HepG2 (cell line): ENCODE measurements around the gene MAP3K5. TPM values are rescaled to one million over a fixed set of nuclear protein-coding genes. Genes with fewer than 3 reads are reported as not detected.

ENCODE experiments used
- ATAC-seq: fragments of 200-7000 bp; cut with Tn5 transposase; 3 replicates; pipeline ENCODE4 v1.9.1; 2020; ENCODE audit warnings: mild to moderate bottlenecking, moderate library complexity
- BruUV-seq: library from RNA; stranded (reverse); fragments of 400-500 nt; replicated peaks from 2 replicates; lab custom pipeline; 2021; lab: Mats Ljungman, UMichigan
- CTCF ChIA-PET: fragments of 300-600 bp; formaldehyde crosslinking; extraction: SDS; loops from one replicate; lab custom pipeline; 2021; ENCODE audit warnings: low total read pairs, inconsistent platforms, low intra/inter-chr PET ratio; lab: Yijun Ruan, JAX
- POLR2A ChIA-PET: fragments of 350-600 bp; sonication (Branson Sonifier 250); formaldehyde crosslinking; loops from one replicate; lab custom pipeline; 2020; ENCODE audit warnings: antibody characterized with exemption, inconsistent platforms; lab: Yijun Ruan, JAX
- DNase-seq: peaks from one replicate; pipeline ENCODE4 v3.0.0-alpha.2; 2015; ENCODE audit warnings: low spot score
- FAIRE-seq: peaks from 3 replicates; lab custom pipeline; 2011; peaks lifted over from hg19 to GRCh38; lab: Jason Lieb, UNC
- H2AFZ ChIP-seq: one replicate; pipeline ENCODE4 v1.6.1; 2011; ENCODE audit warnings: low read length, inconsistent platforms
- H3K27ac ChIP-seq: fragments of 300-600 bp; 3 replicates; pipeline ENCODE4 v1.8.0; 2011; ENCODE audit warnings: mixed run types, mild to moderate bottlenecking, mixed read lengths, low read length, inconsistent platforms; ENCODE audit not compliant: insufficient read depth; ENCODE audit errors: extremely low read length
- H3K27me3 ChIP-seq, 2 experiments: fragments of 200-600 bp in 1 of 2; 2 replicates in 1 of 2; 3 replicates in 1 of 2; pipeline versions ENCODE4 v1.6.0 to v1.8.0; 2011; ENCODE audit warnings: low read length in 2 of 2, mild to moderate bottlenecking in 2 of 2, moderate library complexity in 2 of 2, inconsistent platforms in 1 of 2; ENCODE audit not compliant: insufficient read depth in 2 of 2, control insufficient read depth in 1 of 2
- H3K36me3 ChIP-seq, 2 experiments: fragments of 200-600 bp in 1 of 2; replicated peaks in 1 of 2; 2 replicates in 1 of 2; 3 replicates in 1 of 2; pipeline versions ENCODE4 v1.5.1 to v1.8.0; 2011; ENCODE audit warnings: low read length in 2 of 2, inconsistent platforms in 1 of 2; ENCODE audit not compliant: insufficient read depth in 2 of 2, control insufficient read depth in 1 of 2
- H3K4me1 ChIP-seq: 2 replicates; pipeline ENCODE4 v1.5.1; 2012; ENCODE audit warnings: low read length, inconsistent platforms; ENCODE audit not compliant: insufficient read depth
- H3K4me2 ChIP-seq: 2 replicates; pipeline ENCODE4 v1.6.0; 2011; ENCODE audit warnings: low read depth, low read length, inconsistent platforms
- H3K4me3 ChIP-seq, 3 experiments: fragments of 200-600 bp in 1 of 3; sonication (generic), shearing (Covaris generic) in 1 of 3; replicated peaks in 1 of 3; 2 replicates each; pipeline ENCODE4 v1.5.1; 2011 to 2016; ENCODE audit warnings: low read length in 3 of 3, inconsistent platforms in 2 of 3, low read depth in 2 of 3, mild to moderate bottlenecking in 2 of 3, control low read depth in 1 of 3, mixed read lengths in 1 of 3; ENCODE audit not compliant: insufficient read depth in 1 of 3
- H3K79me2 ChIP-seq: one replicate; pipeline ENCODE4 v1.6.1; 2011; ENCODE audit warnings: low read length, inconsistent platforms; ENCODE audit not compliant: insufficient read depth
- H3K9ac ChIP-seq: 2 replicates; pipeline ENCODE4 v1.6.0; 2011; ENCODE audit warnings: mild to moderate bottlenecking, low read depth, low read length, inconsistent platforms; ENCODE audit not compliant: insufficient read depth
- H3K9me3 ChIP-seq: 2 replicates; pipeline ENCODE4 v1.5.1; 2012; ENCODE audit warnings: mild to moderate bottlenecking, low read length
- H4K20me1 ChIP-seq: 2 replicates; pipeline ENCODE4 v1.6.0; 2011; ENCODE audit warnings: inconsistent platforms, mild to moderate bottlenecking, low read length, moderate library complexity; ENCODE audit not compliant: insufficient read depth
- ARNT2 ChIP-seq: sonication (generic); formaldehyde crosslinking; IDR thresholded peaks from 2 replicates; pipeline ENCODE4 v1.8.0; 2022; ENCODE audit warnings: mild to moderate bottlenecking, low read depth, missing genetic modification reagents, moderate library complexity
- BHLHE40 ChIP-seq: IDR thresholded peaks from 2 replicates; pipeline ENCODE4 v1.6.1; 2011; ENCODE audit warnings: low read length, improper control_type of control experiment
- GMEB2 ChIP-seq: IDR thresholded peaks from 2 replicates; pipeline ENCODE4 v1.6.1; 2016; ENCODE audit warnings: missing biosample characterization, missing genetic modification reagents, low read depth
- MAFG ChIP-seq: sonication (generic); formaldehyde crosslinking; IDR thresholded peaks from 2 replicates; pipeline ENCODE4 v1.5.1; 2020; ENCODE audit warnings: mild to moderate bottlenecking, missing genetic modification reagents
- MXI1 ChIP-seq: IDR thresholded peaks from 3 replicates; pipeline ENCODE4 v1.6.1; 2012; ENCODE audit warnings: low read depth, low read length, inconsistent platforms, borderline replicate concordance
- NR1H2 ChIP-seq: sonication (generic); formaldehyde crosslinking; IDR thresholded peaks from 2 replicates; pipeline ENCODE4 v1.8.1; 2022; ENCODE audit warnings: low read depth, missing genetic modification reagents, borderline replicate concordance
- NR2C2 ChIP-seq: sonication (generic); formaldehyde crosslinking; IDR thresholded peaks from 2 replicates; pipeline ENCODE4 v1.4.0; 2020; ENCODE audit warnings: missing genetic modification reagents, mild to moderate bottlenecking, moderate library complexity, borderline replicate concordance
- U2AF1 ChIP-seq: fragments of 200-400 bp; formaldehyde crosslinking; optimal IDR thresholded peaks from 2 replicates; pipeline ENCODE3; 2017; ENCODE audit warnings: mild to moderate bottlenecking, low read depth, low read length
- YEATS2 ChIP-seq: sonication (generic); formaldehyde crosslinking; IDR thresholded peaks from 2 replicates; pipeline ENCODE4 v1.4.0; 2020; ENCODE audit warnings: missing genetic modification reagents, borderline replicate concordance
- YY1 ChIP-seq: IDR thresholded peaks from 2 replicates; pipeline ENCODE4 v1.6.1; 2011; ENCODE audit warnings: low read length, low read depth, moderate library complexity, mild to moderate bottlenecking; ENCODE audit not compliant: insufficient read depth, insufficient replicate concordance
- ZFYVE20 ChIP-seq: sonication (generic); formaldehyde crosslinking; IDR thresholded peaks from 2 replicates; pipeline ENCODE4 v1.8.0; 2023; ENCODE audit warnings: low read depth, mild to moderate bottlenecking, moderate library complexity, missing genetic modification reagents, borderline replicate concordance
- ZNF275 ChIP-seq: sonication (generic); formaldehyde crosslinking; IDR thresholded peaks from 2 replicates; pipeline ENCODE4 v1.8.0; 2022; ENCODE audit warnings: missing genetic modification reagents, mild to moderate bottlenecking, inconsistent platforms, borderline replicate concordance
- ZNF331 ChIP-seq: sonication (generic); formaldehyde crosslinking; IDR thresholded peaks from 2 replicates; pipeline ENCODE4 v1.4.0; 2020; ENCODE audit warnings: missing genetic modification reagents
- ZNF839 ChIP-seq: sonication (generic); formaldehyde crosslinking; IDR thresholded peaks from 2 replicates; pipeline ENCODE4 v1.4.0; 2020; ENCODE audit warnings: missing genetic modification reagents, mild to moderate bottlenecking, borderline replicate concordance
- WGBS: methylation state at CpG from one replicate; pipeline ENCODE4 v1.1.6; 2017; ENCODE audit warnings: low lambda C conversion rate; 5-methylcytosine and 5-hydroxymethylcytosine counted together
- in situ Hi-C: cut with HindIII; loops from 2 replicates; pipeline ENCODE4 v1.10.0; 2017; ENCODE audit warnings: low pct_unique_long_range_greater_than_20kb; ENCODE audit not compliant: extremely low pct_ligation_motif_present
- intact Hi-C: fragments of 100-400 bp; cut with micrococcal nuclease; formaldehyde crosslinking; loops from one replicate; pipeline ENCODE4 v1.10.0; 2022; ENCODE audit not compliant: unreplicated experiment
- polyA plus RNA-seq, 8 experiments: library from polyadenylated mRNA; depleted of rRNA in 3 of 8; stranded (reverse) in 7 of 8; unstranded in 1 of 8; fragments of >200 nt; fragmentation: Illumina TruSeq in 4 of 8; extraction: Trizol in 4 of 8; gene quantifications; 2 replicates each; pipeline versions ENCODE4 v1.2.1 to v1.2.3, GENCODE V29; 2011 to 2016; ENCODE audit warnings: low read depth in 4 of 8, missing spikeins in 1 of 8, mixed read lengths in 1 of 8; ENCODE audit not compliant: insufficient read depth in 1 of 8
- total RNA-seq, 5 experiments: library from RNA; depleted of rRNA; stranded (reverse); fragments of >200 nt; fragmentation: Illumina TruSeq; extraction: Trizol; gene quantifications; 2 replicates each; pipeline ENCODE4 v1.2.3, GENCODE V29; 2016; ENCODE audit warnings: low read depth in 1 of 5
- TF ChIP-seq, protein P1 (sequence below): sonication (generic); formaldehyde crosslinking; IDR thresholded peaks from 2 replicates; pipeline ENCODE4 v1.4.0; 2020; ENCODE audit warnings: mild to moderate bottlenecking, low read depth, missing genetic modification reagents
- TF ChIP-seq, protein P2 (sequence below): sonication (generic); formaldehyde crosslinking; IDR thresholded peaks from 2 replicates; pipeline ENCODE4 v1.5.0; 2020; ENCODE audit warnings: mild to moderate bottlenecking, missing genetic modification reagents, borderline replicate concordance

MAP3K5 gene
- total and polyA plus RNA-seq, 2 of the 13 experiments (the other 11 are each of a cell fraction or from before 2014, with no cell fraction given), result not detected

DNA sequence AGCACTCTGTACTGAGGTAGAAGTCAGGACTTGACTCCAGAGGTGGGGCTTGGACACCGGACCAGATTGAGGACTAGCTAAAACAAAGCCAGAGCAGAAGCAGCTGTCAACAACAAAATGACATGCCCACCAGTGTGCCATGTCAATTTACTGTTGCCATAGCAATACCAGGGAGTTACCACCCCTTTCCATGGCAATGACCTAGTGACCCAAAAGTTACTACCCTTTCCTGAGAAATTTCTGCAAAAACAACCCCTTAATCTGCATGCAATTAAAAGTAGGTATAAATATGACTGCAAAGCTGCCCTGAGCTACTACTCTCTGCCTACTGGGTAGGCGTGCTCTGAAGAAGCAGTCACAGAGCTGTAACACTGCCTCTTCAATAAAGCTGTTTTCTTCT, 21.0 kb downstream of the MAP3K5 start:
- H3K4me2 ChIP-seq, result no peak overlapping the region
- POLR2A ChIA-PET, result no interaction called here
- H3K4me3 ChIP-seq, result no peak overlapping the region
- CTCF ChIA-PET, result no interaction called here
- H4K20me1 ChIP-seq, result no peaks in the 10 kb centered on the region
- FAIRE-seq, result no peak
- 9% methylated on average over 2 of the region's 2 CpGs for WGBS
- no TSS peak for BruUV-seq
- no peak overlapping the region for H2AFZ ChIP-seq
- DNase-seq, result no peak
- no peaks in the 10 kb centered on the region for H3K27me3 ChIP-seq
- intact Hi-C loops (no loop called here), in situ Hi-C loops (no loop called here)
- ATAC-seq, result no peak
- H3K4me1 ChIP-seq, result no peaks in the 10 kb centered on the region
- H3K27ac ChIP-seq, result no peak overlapping the region
- H3K9ac ChIP-seq, result no peak overlapping the region
- H3K36me3 ChIP-seq, result no peaks in the 10 kb centered on the region
- H3K79me2 ChIP-seq, result no peaks in the 10 kb centered on the region
- H3K9me3 ChIP-seq, result no peaks in the 10 kb centered on the region
- no peak for TF ChIP-seq MXI1
- no peak for TF ChIP-seq ZNF839 (CRISPR knock-in tag)
- TF ChIP-seq BHLHE40, result no peak
- no peak for TF ChIP-seq YY1
- no peak for TF ChIP-seq GMEB2 (CRISPR knock-in tag)
- TF ChIP-seq, protein P1, sequence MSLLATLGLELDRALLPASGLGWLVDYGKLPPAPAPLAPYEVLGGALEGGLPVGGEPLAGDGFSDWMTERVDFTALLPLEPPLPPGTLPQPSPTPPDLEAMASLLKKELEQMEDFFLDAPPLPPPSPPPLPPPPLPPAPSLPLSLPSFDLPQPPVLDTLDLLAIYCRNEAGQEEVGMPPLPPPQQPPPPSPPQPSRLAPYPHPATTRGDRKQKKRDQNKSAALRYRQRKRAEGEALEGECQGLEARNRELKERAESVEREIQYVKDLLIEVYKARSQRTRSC (CRISPR knock-in tag), result no peak
- TF ChIP-seq NR1H2 (CRISPR knock-in tag), result no peak
- no peak for TF ChIP-seq MAFG (CRISPR knock-in tag)
- no peak for TF ChIP-seq ZFYVE20 (CRISPR knock-in tag)
- no peak for TF ChIP-seq ZNF275 (CRISPR knock-in tag)
- no peak for TF ChIP-seq ARNT2 (CRISPR knock-in tag)
- TF ChIP-seq, protein P2, sequence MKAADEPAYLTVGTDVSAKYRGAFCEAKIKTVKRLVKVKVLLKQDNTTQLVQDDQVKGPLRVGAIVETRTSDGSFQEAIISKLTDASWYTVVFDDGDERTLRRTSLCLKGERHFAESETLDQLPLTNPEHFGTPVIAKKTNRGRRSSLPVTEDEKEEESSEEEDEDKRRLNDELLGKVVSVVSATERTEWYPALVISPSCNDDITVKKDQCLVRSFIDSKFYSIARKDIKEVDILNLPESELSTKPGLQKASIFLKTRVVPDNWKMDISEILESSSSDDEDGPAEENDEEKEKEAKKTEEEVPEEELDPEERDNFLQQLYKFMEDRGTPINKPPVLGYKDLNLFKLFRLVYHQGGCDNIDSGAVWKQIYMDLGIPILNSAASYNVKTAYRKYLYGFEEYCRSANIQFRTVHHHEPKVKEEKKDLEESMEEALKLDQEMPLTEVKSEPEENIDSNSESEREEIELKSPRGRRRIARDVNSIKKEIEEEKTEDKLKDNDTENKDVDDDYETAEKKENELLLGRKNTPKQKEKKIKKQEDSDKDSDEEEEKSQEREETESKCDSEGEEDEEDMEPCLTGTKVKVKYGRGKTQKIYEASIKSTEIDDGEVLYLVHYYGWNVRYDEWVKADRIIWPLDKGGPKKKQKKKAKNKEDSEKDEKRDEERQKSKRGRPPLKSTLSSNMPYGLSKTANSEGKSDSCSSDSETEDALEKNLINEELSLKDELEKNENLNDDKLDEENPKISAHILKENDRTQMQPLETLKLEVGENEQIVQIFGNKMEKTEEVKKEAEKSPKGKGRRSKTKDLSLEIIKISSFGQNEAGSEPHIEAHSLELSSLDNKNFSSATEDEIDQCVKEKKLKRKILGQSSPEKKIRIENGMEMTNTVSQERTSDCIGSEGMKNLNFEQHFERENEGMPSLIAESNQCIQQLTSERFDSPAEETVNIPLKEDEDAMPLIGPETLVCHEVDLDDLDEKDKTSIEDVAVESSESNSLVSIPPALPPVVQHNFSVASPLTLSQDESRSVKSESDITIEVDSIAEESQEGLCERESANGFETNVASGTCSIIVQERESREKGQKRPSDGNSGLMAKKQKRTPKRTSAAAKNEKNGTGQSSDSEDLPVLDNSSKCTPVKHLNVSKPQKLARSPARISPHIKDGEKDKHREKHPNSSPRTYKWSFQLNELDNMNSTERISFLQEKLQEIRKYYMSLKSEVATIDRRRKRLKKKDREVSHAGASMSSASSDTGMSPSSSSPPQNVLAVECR (CRISPR knock-in tag), result no peak
- no peak for TF ChIP-seq NR2C2 (CRISPR knock-in tag)
- no peak for TF ChIP-seq ZNF331
- no peak for TF ChIP-seq YEATS2 (CRISPR knock-in tag)
- TF ChIP-seq U2AF1, result no peak
